CD14-positive monocyte (primary cell): ENCODE data around the gene AP2A1. TPM values are rescaled to one million over a fixed set of nuclear protein-coding genes. Genes with fewer than 3 reads are reported as not detected.

Experiments used
- DNase-seq, 3 donors: peaks; one replicate each; pipeline ENCODE4 v3.0.0-alpha.2; 2011 to 2022
- H2AFZ ChIP-seq: 2 replicates; pipeline ENCODE4 v1.6.0; 2012; ENCODE audit warnings: mild to moderate bottlenecking, low read depth, low read length, inconsistent platforms; ENCODE audit not compliant: insufficient read depth, poor library complexity, severe bottlenecking
- H3K27ac ChIP-seq, 2 donors: 1 replicate in 1 of 2; 2 replicates in 1 of 2; pipeline ENCODE4 v1.5.1; 2012 to 2013; ENCODE audit warnings: low read length in 2 of 2, control low read depth in 1 of 2, inconsistent platforms in 1 of 2, low read depth in 1 of 2, mild to moderate bottlenecking in 1 of 2
- H3K27me3 ChIP-seq, 2 donors: one replicate each; pipeline versions ENCODE4 v1.6.0 to v1.6.1; 2011 to 2013; ENCODE audit warnings: low read length in 2 of 2; ENCODE audit not compliant: control insufficient read depth in 2 of 2, insufficient read depth in 2 of 2
- H3K36me3 ChIP-seq, 2 donors: replicated peaks in 1 of 2; 1 replicate in 1 of 2; 2 replicates in 1 of 2; pipeline versions ENCODE4 v1.5.1 to v1.6.1; 2012 to 2013; ENCODE audit warnings: low read length in 2 of 2, control low read depth in 1 of 2, inconsistent platforms in 1 of 2, mild to moderate bottlenecking in 1 of 2; ENCODE audit not compliant: insufficient read depth in 2 of 2, control insufficient read depth in 1 of 2
- H3K4me1 ChIP-seq, 2 donors: 1 replicate in 1 of 2; 2 replicates in 1 of 2; pipeline versions ENCODE4 v1.5.1 to v1.6.1; 2012 to 2013; ENCODE audit warnings: low read length in 2 of 2, control low read depth in 1 of 2, inconsistent platforms in 1 of 2, mild to moderate bottlenecking in 1 of 2, moderate library complexity in 1 of 2; ENCODE audit not compliant: insufficient read depth in 2 of 2, control insufficient read depth in 1 of 2
- H3K4me2 ChIP-seq: replicated peaks from 2 replicates; pipeline ENCODE3; 2012; ENCODE audit warnings: low read length, moderate library complexity, mild to moderate bottlenecking; ENCODE audit not compliant: poor library complexity, severe bottlenecking; ENCODE audit errors: extremely low read depth
- H3K4me3 ChIP-seq, 3 experiments: fragments of 200-600 bp in 1 of 3; sonication (generic) in 1 of 3; replicated peaks in 1 of 3; 1 replicate in 2 of 3; 2 replicates in 1 of 3; pipeline ENCODE4 v1.5.1; 2011 to 2013; ENCODE audit warnings: low read length in 3 of 3, mild to moderate bottlenecking in 3 of 3, control low read depth in 2 of 3, low read depth in 2 of 3, inconsistent platforms in 1 of 3, moderate library complexity in 1 of 3
- H3K79me2 ChIP-seq: 2 replicates; pipeline ENCODE4 v1.6.0; 2012; ENCODE audit warnings: mild to moderate bottlenecking, control low read depth, inconsistent platforms, low read length, moderate library complexity; ENCODE audit not compliant: insufficient read depth
- H3K9ac ChIP-seq: 2 replicates; pipeline ENCODE4 v1.6.0; 2017; ENCODE audit warnings: low read length, mild to moderate bottlenecking; ENCODE audit not compliant: insufficient read depth, poor library complexity, severe bottlenecking
- H3K9me3 ChIP-seq, 2 donors: replicated peaks in 1 of 2; 1 replicate in 1 of 2; 2 replicates in 1 of 2; pipeline versions ENCODE4 v1.5.1 to v1.6.1; 2012 to 2013; ENCODE audit warnings: low read length in 2 of 2, control low read depth in 1 of 2; ENCODE audit not compliant: control insufficient read depth in 1 of 2, insufficient read depth in 1 of 2
- H4K20me1 ChIP-seq: 2 replicates; pipeline ENCODE4 v1.6.0; 2012; ENCODE audit warnings: mild to moderate bottlenecking, low read length, control low read depth, moderate library complexity; ENCODE audit not compliant: insufficient read depth
- H3K27ac Mint-ChIP-seq, 7 donors: one replicate each; pipeline ENCODE4 v1.8.0; 2020; ENCODE audit warnings: mild to moderate bottlenecking in 7 of 7, mixed read lengths in 7 of 7, moderate library complexity in 6 of 7, inconsistent platforms in 2 of 7
- H3K27me3 Mint-ChIP-seq, 3 donors: one replicate each; pipeline ENCODE4 v1.8.0; 2021 to 2022; ENCODE audit warnings: low read depth in 3 of 3, mild to moderate bottlenecking in 3 of 3, mixed read lengths in 3 of 3, moderate library complexity in 3 of 3, inconsistent platforms in 1 of 3
- H3K36me3 Mint-ChIP-seq, 2 donors: one replicate each; pipeline ENCODE4 v1.8.0; 2020; ENCODE audit warnings: mixed read lengths in 2 of 2, inconsistent platforms in 1 of 2, mild to moderate bottlenecking in 1 of 2
- H3K4me1 Mint-ChIP-seq: one replicate; pipeline ENCODE4 v1.8.0; 2020; ENCODE audit warnings: mild to moderate bottlenecking, mixed read lengths
- H3K4me3 Mint-ChIP-seq, 2 donors: one replicate each; pipeline ENCODE4 v1.8.0; 2020; ENCODE audit warnings: mild to moderate bottlenecking in 2 of 2, mixed read lengths in 2 of 2, moderate library complexity in 1 of 2
- H3K9me3 Mint-ChIP-seq, 7 donors: one replicate each; pipeline ENCODE4 v1.8.0; 2020 to 2022; ENCODE audit warnings: mixed read lengths in 7 of 7, mild to moderate bottlenecking in 6 of 7, moderate library complexity in 6 of 7, inconsistent platforms in 2 of 7
- WGBS: methylation state at CpG from one replicate; pipeline ENCODE4 v1.1.5; 2013; ENCODE audit warnings: missing lambda C conversion rate; ENCODE audit not compliant: insufficient coverage; 5-methylcytosine and 5-hydroxymethylcytosine counted together
- intact Hi-C, 2 donors: fragments of 100-400 bp; cut with micrococcal nuclease; formaldehyde crosslinking; loops; one replicate each; pipeline versions ENCODE4 v1.15.0 to v1.15.1; 2023
- polyA plus RNA-seq, 3 donors: library from polyadenylated mRNA; depleted of rRNA in 1 of 3; unstranded in 2 of 3; stranded (reverse) in 1 of 3; fragments of 300-500 nt in 2 of 3; fragments of >200 nt in 1 of 3; fragmentation: Illumina TruSeq in 2 of 3; gene quantifications; 1 replicate in 2 of 3; 2 replicates in 1 of 3; pipeline ENCODE4 v1.2.3, GENCODE V29; 2012 to 2021
- TF ChIP-seq, protein P1 (sequence below): fragments of 200-600 bp; IDR thresholded peaks from one replicate; pipeline ENCODE4 v1.8.0; 2022; ENCODE audit warnings: antibody characterized with exemption, mild to moderate bottlenecking

AP2A1 gene
- polyA plus RNA-seq, 3 donors = 12.1 to 117 (median 15.1) TPM

DNA sequence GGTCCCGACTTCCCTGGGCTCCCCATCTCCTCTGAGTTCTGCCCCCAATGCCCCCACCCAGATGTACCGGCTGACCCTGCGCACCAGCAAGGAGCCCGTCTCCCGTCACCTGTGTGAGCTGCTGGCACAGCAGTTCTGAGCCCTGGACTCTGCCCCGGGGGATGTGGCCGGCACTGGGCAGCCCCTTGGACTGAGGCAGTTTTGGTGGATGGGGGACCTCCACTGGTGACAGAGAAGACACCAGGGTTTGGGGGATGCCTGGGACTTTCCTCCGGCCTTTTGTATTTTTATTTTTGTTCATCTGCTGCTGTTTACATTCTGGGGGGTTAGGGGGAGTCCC, 39.8 kb downstream of the AP2A1 start:
- H3K27me3 Mint-ChIP-seq = peaks cover 0 to 4% (median 0%) of the 10 kb centered on the region in 3 donors
- intact Hi-C loops = loop anchor here in 1 of 2 donors (5.0 kb wide), 1 partner anchor 39 kb away; the partner anchor contains the start of gene AP2A1
- H3K9me3 ChIP-seq = no peaks in the 10 kb centered on the region
- no peak overlapping the region for H3K9ac ChIP-seq
- no peaks in the 10 kb centered on the region for H3K79me2 ChIP-seq
- no peak overlapping the region for H3K4me2 ChIP-seq
- H3K27ac ChIP-seq = peak overlapping the region in 1 of 2 donors; percentile 61
- peaks cover 44% of the 10 kb centered on the region for H4K20me1 ChIP-seq
- H3K4me1 ChIP-seq = peaks cover 25 to 38% of the 10 kb centered on the region in 2 donors
- H3K4me3 ChIP-seq = no peak overlapping the region
- TF ChIP-seq, protein P1, sequence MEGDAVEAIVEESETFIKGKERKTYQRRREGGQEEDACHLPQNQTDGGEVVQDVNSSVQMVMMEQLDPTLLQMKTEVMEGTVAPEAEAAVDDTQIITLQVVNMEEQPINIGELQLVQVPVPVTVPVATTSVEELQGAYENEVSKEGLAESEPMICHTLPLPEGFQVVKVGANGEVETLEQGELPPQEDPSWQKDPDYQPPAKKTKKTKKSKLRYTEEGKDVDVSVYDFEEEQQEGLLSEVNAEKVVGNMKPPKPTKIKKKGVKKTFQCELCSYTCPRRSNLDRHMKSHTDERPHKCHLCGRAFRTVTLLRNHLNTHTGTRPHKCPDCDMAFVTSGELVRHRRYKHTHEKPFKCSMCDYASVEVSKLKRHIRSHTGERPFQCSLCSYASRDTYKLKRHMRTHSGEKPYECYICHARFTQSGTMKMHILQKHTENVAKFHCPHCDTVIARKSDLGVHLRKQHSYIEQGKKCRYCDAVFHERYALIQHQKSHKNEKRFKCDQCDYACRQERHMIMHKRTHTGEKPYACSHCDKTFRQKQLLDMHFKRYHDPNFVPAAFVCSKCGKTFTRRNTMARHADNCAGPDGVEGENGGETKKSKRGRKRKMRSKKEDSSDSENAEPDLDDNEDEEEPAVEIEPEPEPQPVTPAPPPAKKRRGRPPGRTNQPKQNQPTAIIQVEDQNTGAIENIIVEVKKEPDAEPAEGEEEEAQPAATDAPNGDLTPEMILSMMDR = no peak
- WGBS = 94% methylated on average over 7 of the region's 8 CpGs
- peaks cover 41 to 54% of the 10 kb centered on the region in 2 donors for H3K36me3 ChIP-seq
- DNase-seq = no peak
- peaks cover 39 to 47% of the 10 kb centered on the region in 2 donors for H3K36me3 Mint-ChIP-seq
- H2AFZ ChIP-seq = no peak overlapping the region
- H3K4me1 Mint-ChIP-seq = peaks cover 33% of the 10 kb centered on the region
- H3K27me3 ChIP-seq = no peaks in the 10 kb centered on the region
- no peak overlapping the region for H3K4me3 Mint-ChIP-seq
- no peaks in the 10 kb centered on the region for H3K9me3 Mint-ChIP-seq
- peak overlapping the region in 5 of 7 donors; percentile 10 to 34 (median 18) for H3K27ac Mint-ChIP-seq

DNA sequence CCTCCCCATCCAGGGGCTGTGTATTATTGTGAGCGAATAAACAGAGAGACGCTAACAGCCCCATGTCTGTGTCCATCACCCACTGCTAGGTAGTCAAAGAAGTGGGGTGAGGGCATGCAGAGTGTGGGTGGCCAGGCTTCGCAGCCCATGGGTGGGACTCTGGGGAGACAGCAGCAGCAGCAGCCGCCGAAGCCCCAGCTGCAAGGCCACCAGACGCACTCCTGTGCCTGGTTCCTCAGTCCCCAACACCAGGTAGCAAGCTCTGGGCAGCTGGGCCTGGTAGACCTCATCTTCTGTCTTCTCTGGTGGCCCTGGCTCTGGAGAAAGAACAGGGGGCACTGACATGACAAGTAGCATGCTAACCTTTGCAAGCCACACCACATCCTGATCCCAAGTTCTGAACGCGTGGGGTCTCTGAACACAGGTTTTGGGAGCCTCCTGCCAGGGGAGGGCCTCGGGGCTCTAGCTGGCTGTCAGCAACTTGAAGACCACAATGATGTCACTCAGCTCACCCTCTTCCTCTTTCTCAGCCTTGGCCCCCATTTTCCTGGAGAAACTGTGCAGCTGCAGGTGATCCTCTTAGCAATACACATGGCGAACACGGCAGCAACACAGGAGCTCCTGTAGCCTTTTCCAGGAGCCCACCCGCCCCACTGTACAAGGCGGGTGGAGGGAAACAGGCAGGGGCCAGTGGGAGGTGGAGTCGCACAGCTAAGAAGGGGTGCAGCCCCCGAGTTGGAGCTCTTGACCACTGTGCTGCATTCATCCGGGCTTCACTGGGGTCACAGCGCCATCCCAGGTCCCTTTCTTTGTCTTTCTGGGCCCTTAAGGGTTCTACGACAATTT, 40.5 kb downstream of the AP2A1 start:
- H2AFZ ChIP-seq = no peak overlapping the region
- H3K9me3 Mint-ChIP-seq = no peaks in the 10 kb centered on the region
- peak overlapping the region; percentile 71 to 93 (median 87) for H3K27ac Mint-ChIP-seq
- TF ChIP-seq, protein P1 = no peak
- WGBS = 46% methylated on average over 11 of the region's 18 CpGs
- no peak overlapping the region for H3K4me2 ChIP-seq
- no peaks in the 10 kb centered on the region for H3K79me2 ChIP-seq
- peaks cover 25 to 39% of the 10 kb centered on the region in 2 donors for H3K4me1 ChIP-seq
- DNase-seq = peak; percentile 29 to 58 (median 35)
- no peak overlapping the region for H3K9ac ChIP-seq
- H3K36me3 Mint-ChIP-seq = peaks cover 37 to 44% of the 10 kb centered on the region in 2 donors
- H3K4me3 Mint-ChIP-seq = no peak overlapping the region
- no peaks in the 10 kb centered on the region for H3K27me3 ChIP-seq
- peaks cover 38% of the 10 kb centered on the region for H4K20me1 ChIP-seq
- no peaks in the 10 kb centered on the region for H3K9me3 ChIP-seq
- intact Hi-C loops = loop anchor here in 1 of 2 donors (5.0 kb wide), 1 partner anchor 40 kb away; the partner anchor contains the start of gene AP2A1
- H3K4me3 ChIP-seq = no peak overlapping the region
- peaks cover 33% of the 10 kb centered on the region for H3K4me1 Mint-ChIP-seq
- peak overlapping the region; percentile 36 to 61 for H3K27ac ChIP-seq
- H3K36me3 ChIP-seq = peaks cover 36 to 47% of the 10 kb centered on the region in 2 donors
- H3K27me3 Mint-ChIP-seq = peaks cover 0 to 4% (median 0%) of the 10 kb centered on the region in 3 donors
